ENCODE measurements around the gene MAB21L4.

The MAB21L4 gene
- 0 to 0.13 (median 0) reads per million in 18 experiments for total RNA-seq

- DNase-seq, result no peak
These were observed at the start of gene MAB21L4 for GRCh38 chr2:240895656-240896388. MAB21L4 (minus strand) TSS chr2:240896156; CDS start chr2:240895997, 159 bp downstream.

- no peak for DNase-seq
These were observed 40.1 kb upstream of the MAB21L4 start for GRCh38 chr2:240936106-240936505.

- DNase-seq, result no peak
These were observed 39.3 kb upstream of the MAB21L4 start for GRCh38 chr2:240935103-240935876.

- DNase-seq, result no peak
These were observed 38.7 kb upstream of the MAB21L4 start for GRCh38 chr2:240934701-240935102.

GRCh38 chr2:240933966-240934700, 38.2 kb upstream of the MAB21L4 start:
- DNase-seq, result no peak

GRCh38 chr2:240933048-240933965, 37.4 kb upstream of the MAB21L4 start:
- DNase-seq, result no peak

- DNase-seq, result no peak
These were observed 36.7 kb upstream of the MAB21L4 start for GRCh38 chr2:240932724-240933047.

- no peak for DNase-seq
These were observed 36.2 kb upstream of the MAB21L4 start for GRCh38 chr2:240932001-240932723.

- no peak for DNase-seq
These were observed 35.5 kb upstream of the MAB21L4 start for GRCh38 chr2:240931319-240931949.

- no peak for DNase-seq
These were observed 34.8 kb upstream of the MAB21L4 start for GRCh38 chr2:240930631-240931318.

GRCh38 chr2:240930096-240930630, 34.2 kb upstream of the MAB21L4 start:
- no peak for DNase-seq

- DNase-seq, result no peak
These were observed 33.6 kb upstream of the MAB21L4 start for GRCh38 chr2:240929364-240930095.

- DNase-seq, result no peak
These were observed 32.8 kb upstream of the MAB21L4 start for GRCh38 chr2:240928476-240929363.

GRCh38 chr2:240927390-240927781, 31.4 kb upstream of the MAB21L4 start:
- DNase-seq, result no peak

GRCh38 chr2:240926516-240927389, 30.8 kb upstream of the MAB21L4 start:
- no peak for DNase-seq

- DNase-seq, result no peak
These were observed 29.9 kb upstream of the MAB21L4 start for GRCh38 chr2:240925568-240926515.

All from inflammatory macrophage (primary cell).